Right renal cortex interstitium (tissue), 3 donors: ENCODE data around the gene ARID4A. TPM values are rescaled to one million over a fixed set of nuclear protein-coding genes. Genes with fewer than 3 reads are reported as not detected.
A peak's percentile ranks its signal among the peaks of the same experiment; 100 is the strongest.
"Not testable (repeated sequence)": the region's sequence is repeated elsewhere in the genome, so short reads cannot be mapped to it uniquely, and the experiment has no call there.

Experiments
- DNase-seq, 3 donors: peaks; one replicate each; pipeline ENCODE4 v3.0.0-alpha.2; 2013; ENCODE audit warnings: low read depth in 3 of 3, low spot score in 2 of 3
- polyA plus RNA-seq, 3 donors: library from polyadenylated mRNA; unstranded; fragments of 120-200 nt; gene quantifications; one replicate each; pipeline ENCODE4 v1.2.1, GENCODE V29; 2013; ENCODE audit not compliant: insufficient read length in 3 of 3

Gene ARID4A
- polyA plus RNA-seq, 3 donors, result 30.6 to 36.2 (median 33.9) TPM

DNA sequence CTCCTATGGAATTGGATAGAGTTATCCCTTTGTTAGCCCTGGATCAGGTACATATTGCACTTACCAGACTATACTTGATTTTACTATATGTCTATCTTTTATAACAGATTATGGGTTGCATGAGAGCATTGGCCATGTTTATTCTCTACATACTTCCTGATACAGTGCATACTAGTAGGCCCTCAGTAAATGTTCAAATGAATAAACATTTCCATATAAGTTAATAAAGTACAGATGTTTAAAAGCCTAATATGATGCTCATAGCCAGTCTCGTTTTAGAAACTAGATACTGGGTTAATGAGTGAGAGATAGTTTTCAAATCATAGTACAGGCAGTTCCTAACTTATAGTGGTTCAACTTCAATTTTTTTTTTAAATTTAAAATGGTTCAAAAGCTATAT lies 57.9 kb downstream of the ARID4A start:
- no peak for DNase-seq

DNA sequence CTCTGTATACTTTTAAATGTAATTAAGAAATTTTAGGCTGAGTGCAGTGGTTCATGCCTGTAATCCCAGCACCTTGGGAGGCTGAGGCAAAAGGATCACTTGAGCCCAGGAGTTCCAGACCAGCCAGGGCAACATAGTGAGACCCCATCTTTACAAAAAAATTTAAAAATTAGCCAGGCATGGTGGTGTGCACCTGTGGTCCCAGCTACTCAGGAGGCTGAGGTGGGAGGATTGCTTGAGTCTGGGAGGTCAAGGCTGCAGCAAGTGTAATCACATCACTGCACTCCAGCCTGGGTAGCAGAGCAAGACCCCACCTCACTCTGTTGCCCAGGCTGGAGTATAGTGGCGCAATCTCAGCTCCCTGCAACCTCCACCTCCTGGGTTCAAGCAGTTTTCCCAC lies 63.9 kb downstream of the ARID4A start:
- not testable (repeated sequence) for DNase-seq

DNA sequence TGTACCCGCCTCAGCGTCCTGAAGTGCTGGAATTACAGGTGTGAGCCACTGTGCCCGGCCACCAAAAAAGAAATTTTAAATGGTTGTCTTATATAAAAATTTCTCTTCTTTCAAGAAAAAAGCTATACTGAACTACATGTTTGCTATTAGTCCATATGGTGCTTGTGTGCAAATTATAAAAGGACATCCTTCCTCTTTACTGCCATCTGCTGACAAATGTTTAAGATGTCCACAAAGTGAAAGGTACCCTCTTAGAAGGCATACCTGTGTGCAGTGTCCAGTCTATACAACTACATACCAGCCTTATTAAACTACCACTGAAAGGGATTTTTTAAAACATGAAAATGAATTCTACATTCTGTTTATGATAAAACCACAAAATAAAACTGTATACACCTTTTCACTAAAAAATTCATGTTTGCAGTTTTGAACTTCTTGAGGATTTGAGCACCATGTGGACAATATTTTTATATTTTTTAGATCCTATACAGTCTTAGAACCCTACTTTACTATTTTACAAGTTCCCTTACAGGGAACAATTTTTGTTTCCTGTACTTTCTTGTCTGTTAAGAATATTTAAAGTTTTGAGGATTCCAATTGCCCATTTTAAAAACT lies 64.5 kb downstream of the ARID4A start:
- DNase-seq, result no peak

DNA sequence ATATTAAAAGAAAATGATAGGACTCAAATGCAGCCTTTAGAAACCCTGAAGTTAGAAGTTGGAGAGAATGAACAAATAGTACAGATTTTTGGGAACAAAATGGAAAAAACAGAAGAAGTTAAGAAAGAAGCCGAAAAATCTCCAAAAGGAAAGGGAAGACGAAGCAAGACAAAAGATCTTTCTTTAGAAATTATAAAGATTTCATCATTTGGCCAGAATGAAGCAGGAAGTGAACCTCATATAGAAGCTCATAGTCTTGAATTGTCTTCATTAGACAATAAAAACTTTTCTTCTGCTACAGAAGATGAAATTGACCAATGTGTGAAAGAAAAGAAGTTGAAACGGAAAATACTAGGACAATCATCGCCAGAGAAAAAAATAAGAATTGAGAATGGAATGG lies 66.0 kb downstream of the ARID4A start:
- no peak for DNase-seq

DNA sequence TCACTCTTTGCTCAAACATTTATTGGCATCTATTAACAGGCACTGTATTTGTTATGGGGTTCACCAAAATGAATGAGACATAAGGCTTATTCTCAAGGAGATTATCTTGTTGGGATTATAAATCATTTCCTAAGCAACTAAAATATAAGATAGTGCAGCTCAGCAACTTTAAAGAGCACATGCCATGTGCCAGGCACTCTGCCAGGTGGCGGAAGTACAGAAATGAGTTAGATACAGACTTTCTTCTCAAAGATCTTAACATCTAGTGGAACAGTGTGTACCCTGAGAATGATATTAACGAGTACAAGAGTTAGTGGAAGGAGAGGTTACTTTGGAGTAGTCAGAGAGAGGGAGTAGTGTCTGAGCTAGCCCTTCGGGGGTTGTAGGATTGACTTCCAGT lies 68.9 kb downstream of the ARID4A start:
- DNase-seq, result no peak

DNA sequence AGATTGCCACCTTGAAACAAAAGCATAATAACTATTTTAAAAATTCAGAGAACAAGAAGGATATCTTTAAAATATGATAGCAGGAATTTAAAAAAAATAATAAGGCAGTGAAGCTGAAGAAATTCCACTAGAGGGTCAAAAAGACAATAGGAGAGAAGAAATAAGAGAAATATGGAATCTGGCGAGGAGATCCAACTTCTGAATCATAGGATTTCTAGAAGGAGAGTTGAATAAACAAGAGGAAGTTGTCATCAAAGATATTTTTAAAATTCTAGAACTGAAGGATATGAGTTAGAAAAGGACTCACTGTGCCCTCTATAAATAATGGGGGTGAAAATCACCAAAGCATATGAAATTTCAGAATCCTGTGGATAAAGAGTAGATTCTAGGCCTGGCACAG lies 70.6 kb downstream of the ARID4A start:
- DNase-seq, result no peak

DNA sequence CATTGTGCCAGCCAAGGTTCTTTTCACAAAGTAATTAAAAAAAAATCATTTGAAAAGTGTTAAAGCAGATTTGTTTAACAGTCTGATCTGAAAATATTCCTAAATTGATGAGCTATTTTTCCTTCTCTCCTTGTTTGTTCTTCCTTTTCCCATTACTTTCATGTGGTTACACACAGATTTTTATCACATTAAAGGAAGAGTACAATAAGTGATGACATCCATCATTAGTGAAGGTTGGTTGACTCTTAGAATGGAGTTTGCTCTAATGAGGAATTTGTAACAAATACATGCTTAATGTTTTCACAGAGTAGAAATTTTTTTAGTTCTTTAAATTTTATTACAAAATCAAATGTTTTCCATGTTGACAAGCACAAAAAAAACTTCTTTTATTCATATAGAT lies 78.4 kb downstream of the ARID4A start:
- DNase-seq, result no peak

DNA sequence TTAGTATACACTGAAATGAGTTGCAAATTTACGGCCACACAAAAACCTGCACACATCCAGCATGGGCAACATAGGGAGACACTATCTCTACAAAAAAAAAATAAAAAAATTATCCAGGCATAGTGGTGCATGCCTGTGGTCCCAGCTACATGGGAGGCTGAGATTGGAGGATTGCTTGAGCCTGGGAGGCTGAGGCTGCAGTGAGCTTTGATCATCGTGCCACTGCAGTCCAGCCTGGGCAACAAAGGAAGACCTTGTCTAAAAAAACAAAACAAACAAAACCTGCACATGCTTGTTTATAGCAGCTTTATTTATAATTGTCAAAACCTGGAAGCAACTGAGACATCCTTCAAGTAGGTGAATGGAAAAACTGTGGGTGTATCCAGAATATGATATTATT lies 92.5 kb downstream of the ARID4A start:
- DNase-seq, result no peak

DNA sequence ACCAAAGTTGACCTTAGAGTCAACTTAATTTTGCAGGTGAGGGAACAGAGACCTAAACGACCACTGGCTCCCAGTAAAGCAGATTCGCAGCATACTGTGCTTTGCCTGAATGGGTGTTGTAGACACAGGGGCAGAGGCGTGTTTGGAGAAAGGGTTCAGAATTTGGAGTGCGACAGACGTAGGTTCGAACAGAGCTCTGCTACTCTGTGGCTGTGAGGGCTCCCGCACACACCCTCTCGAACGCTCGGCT lies 97.1 kb downstream of the ARID4A start:
- peak in 1 of 3 donors; percentile 4 for DNase-seq

DNA sequence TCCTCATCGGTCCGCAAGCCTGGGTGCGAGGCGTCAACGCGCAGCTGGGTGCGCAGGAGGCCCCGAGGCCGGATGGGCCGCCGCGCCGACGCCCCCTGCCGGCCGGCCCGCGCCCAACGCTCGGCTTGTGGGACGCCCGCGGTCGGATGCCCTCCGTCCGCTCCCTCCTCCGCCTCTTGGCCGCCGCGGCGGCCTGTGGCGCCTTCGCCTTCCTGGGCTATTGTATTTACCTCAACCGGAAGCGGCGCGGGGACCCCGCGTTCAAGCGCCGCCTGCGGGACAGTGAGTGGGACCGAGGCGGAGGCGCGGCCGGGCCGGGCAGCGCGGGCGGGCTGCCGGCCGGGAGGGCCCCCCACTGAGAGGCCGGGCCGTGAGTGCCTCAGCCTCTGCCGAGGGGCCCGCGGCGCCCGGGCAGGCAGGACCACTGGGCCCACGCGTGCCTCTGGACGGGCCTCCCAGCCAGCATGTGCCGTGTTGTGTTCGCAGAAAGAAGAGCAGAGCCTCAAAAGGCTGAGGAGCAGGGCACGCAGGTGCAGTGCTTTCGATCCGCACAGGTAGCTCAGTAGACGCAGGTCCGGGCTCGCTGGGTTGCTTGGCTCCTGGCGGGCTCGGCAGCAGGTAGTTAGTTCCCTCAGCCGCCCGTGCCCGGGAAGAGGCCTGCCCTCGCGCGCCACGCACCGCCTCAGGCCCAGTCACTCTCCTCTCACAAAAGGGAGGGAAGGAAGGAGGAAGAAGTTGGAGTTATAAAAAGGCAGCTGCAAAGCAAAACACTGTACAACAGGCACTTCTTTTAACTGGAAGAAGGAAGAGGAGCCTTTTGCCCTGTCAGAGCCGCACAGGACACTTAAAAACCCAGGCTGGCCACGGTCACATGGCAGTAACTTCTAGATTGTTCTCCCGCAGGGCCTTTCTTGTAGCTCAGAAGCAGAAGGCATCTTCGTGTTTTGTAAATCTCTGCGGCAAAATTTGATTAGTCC lies 97.7 kb downstream of the ARID4A start, which contains the start of gene TOMM20L:
Gene TOMM20L, plus strand, starts transcription at position 119 of the 977 bp plus-strand sequence. Its CDS starts 28 bp downstream, at position 147.
- DNase-seq, result peak; percentile 42 to 53 (median 52)

DNA sequence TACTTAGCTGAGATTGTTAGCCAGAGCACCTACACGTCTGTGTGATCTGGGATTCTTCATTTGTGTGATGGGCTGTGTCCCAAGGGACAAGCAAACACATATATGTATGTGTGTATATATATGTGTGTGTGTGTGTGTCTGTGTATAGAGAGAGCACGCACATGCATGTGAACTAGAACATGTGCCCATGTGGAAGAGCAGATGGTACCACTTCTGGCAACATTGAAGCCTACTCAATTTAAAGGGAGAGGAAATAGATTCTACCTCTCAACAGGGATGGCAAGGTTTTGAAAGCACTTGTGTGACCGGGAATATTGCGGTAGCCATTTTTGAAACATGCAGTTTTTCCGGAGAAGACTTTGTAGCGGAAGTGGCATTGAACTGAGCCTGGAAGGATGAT lies 98.8 kb downstream of the ARID4A start:
- DNase-seq, result no peak

DNA sequence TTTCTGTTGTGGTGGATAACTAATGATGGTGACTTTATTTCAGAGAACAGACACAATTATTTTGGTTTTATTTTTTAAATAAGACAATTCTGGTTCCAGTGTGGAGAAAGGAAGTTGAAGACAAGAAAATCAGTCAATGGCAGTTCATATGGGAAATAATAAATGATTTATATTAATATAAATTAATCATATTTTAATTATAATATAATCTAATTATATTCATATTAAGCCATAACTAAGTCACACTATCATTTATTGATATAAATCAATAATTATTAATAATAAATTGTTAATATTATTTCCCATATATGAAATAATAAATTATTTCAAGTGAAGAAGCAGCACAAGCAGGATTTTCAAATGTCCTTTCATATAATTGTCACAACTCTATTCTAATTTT lies 100.1 kb downstream of the ARID4A start:
- DNase-seq, result no peak

DNA sequence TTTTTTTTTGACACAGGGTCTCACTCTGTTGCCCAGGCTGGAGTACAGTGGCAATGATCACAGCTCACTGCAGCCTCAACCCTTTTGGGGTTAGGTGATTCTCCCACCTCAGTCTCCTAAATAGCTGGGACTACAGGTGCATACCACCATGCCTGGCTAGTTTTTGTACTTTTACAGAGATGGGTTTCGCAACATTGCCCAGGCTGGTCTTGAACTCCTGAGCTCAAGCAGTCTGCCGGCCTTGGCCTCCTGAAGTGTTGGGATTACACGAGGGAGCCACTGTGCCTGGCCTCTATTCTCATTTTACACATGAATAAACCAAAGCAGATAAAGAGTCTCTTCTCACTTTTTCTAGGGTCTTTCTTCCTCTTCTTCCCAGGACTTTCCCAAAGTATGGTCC lies 100.5 kb downstream of the ARID4A start:
- no peak for DNase-seq

DNA sequence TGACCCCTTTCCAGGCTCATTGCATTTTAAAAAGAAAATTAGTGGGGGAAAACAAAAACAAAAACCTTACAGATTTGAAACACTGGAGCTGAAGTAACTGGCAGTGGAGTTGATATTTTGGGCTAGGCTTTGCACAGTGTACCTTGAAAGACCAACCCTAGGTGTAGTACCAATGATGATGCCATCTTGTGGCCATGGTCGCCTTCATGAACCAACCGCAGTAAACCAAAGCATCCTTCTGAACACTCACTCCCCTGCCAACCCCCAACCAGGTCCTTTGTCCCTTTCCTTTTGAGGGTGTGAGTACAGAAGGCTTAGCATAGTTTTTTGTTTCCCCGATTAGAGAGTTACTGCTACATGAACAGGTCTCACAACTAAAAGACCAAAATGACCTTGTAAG lies 103.2 kb downstream of the ARID4A start:
- no peak for DNase-seq

DNA sequence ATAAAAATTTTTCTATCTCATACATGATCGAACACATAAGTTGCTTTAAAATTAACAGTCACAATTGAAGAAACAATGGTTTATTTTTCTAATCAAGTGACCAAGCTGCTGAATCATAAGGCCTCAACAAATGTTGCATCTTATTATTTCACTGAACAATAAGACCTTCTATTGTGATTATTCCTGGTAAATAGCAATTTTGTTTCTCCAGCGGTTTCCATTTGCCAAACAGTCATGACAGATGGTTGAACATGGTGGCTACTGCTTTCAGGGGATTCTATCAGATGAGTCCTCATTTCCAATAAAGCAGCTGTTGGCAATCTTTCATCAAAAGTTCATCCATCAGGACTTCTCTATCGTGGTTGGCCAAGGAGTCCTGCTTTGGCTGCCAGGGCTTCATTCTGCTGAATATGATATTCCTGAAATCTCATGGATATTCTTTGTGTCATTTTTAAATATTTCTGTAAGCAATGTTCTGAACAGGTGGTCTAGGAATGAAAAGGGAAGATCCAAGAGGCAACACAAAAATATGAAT lies 110.4 kb downstream of the ARID4A start:
- DNase-seq, result no peak

DNA sequence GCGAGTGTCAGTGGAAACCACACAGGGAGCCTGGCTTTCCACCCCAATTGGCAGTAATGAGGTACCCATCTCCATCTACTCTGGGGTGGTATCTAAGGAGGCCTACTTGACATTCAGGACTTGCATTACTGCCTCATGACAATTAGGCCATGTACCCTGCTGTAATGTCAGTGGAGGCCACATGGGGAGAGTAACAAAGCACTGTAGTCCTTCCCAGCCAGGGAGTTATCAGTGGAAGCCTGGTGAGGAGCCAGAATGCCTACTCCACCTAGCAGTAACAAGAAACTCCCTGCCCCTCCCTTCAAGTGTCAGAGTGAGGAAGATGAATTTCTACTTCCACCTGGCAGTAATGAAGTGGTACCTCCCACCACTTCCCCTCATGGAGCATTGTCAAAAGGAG lies 116.5 kb downstream of the ARID4A start:
- no peak for DNase-seq

DNA sequence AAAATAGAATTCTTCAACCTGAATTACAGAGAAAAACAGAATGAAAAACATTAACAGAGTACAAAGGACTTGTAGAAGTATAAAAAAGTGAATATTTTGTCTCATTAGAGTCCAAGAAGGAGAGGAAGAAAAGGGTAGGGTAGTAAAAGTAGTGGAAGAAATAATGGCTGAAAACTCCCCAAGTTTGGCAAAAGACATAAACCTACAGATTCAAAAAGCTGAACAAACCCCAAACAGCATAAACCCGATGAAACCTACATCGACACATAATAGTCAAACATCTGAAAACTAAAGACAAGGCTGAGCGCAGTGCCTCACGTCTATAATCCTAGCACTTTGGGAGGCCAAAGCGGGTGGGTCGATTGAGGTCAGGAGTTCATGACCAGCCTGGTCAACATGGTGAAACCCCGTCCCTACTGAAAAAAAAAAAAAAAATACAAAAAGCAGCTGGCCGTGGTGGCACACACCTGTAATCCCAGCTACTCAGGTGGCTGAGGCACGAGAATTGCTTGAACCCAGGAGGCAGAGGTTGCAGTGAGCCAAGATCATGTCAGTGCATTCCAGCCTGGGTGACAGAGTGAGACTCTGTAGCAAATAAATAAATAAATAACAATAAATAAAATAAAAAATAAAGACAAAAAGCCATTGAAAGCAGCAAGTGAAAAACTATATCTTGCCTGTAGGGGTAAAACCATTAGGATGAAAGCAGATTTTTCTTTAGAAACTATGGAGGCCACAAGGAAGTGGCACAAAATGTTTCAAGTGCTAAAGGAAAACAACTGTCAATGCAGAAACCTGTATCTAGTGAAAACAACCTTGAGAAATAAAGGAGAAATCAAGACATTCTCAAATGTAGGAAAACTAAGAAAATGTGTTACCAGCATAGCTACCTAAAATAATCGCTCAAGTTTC lies 117.5 kb downstream of the ARID4A start:
- DNase-seq, result no peak

DNA sequence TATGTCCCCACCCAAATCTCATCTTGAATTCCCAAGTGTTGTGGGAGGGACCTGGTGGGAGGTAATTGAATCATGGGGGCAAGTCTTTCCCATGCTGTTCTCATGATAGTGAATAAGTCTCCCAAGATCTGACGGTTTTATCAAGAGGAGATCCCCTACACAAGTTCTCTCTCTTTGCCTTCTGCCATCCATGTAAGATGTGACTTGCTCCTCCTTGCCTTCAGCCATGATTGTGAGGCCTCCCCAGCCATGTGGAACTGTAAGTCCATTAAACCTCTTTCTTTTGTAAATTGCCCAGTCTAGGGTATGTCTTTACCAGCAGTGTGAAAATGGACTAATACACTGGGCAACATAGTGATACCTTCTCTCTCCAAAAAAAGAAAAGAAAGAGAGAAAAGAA lies 118.6 kb downstream of the ARID4A start:
- not testable (repeated sequence) for DNase-seq
